IgD-negative memory B cell (primary cell): Measurements from ENCODE around the gene SHISA5. TPM values are rescaled to one million over a fixed set of nuclear protein-coding genes. Genes with fewer than 3 reads are reported as not detected.
"Not testable (repeated sequence)": the region's sequence is repeated elsewhere in the genome, so short reads cannot be mapped to it uniquely, and the experiment has no call there.

Experiments used
- H3K27ac Mint-ChIP-seq, 3 donors: one replicate each; pipeline ENCODE4 v1.8.0; 2020 to 2022; ENCODE audit warnings: mild to moderate bottlenecking in 3 of 3, mixed read lengths in 3 of 3, moderate library complexity in 1 of 3
- H3K27me3 Mint-ChIP-seq: one replicate; pipeline ENCODE4 v1.8.0; 2021; ENCODE audit warnings: mixed read lengths
- H3K36me3 Mint-ChIP-seq: one replicate; pipeline ENCODE4 v1.8.0; 2020; ENCODE audit warnings: mild to moderate bottlenecking, mixed read lengths
- H3K4me1 Mint-ChIP-seq, 3 donors: one replicate each; pipeline ENCODE4 v1.8.0; 2020 to 2022; ENCODE audit warnings: mixed read lengths in 3 of 3, mild to moderate bottlenecking in 1 of 3
- H3K4me3 Mint-ChIP-seq, 4 donors: one replicate each; pipeline ENCODE4 v1.8.0; 2020 to 2022; ENCODE audit warnings: mild to moderate bottlenecking in 4 of 4, mixed read lengths in 4 of 4, moderate library complexity in 3 of 4
- H3K9me3 Mint-ChIP-seq, 3 donors: one replicate each; pipeline ENCODE4 v1.8.0; 2020 to 2021; ENCODE audit warnings: mixed read lengths in 3 of 3, mild to moderate bottlenecking in 1 of 3
- polyA plus RNA-seq: library from polyadenylated mRNA; unstranded; fragments of 300-500 nt; fragmentation: Illumina TruSeq; gene quantifications from one replicate; pipeline ENCODE4 v1.2.3, GENCODE V29; 2021

The SHISA5 gene, protein sequence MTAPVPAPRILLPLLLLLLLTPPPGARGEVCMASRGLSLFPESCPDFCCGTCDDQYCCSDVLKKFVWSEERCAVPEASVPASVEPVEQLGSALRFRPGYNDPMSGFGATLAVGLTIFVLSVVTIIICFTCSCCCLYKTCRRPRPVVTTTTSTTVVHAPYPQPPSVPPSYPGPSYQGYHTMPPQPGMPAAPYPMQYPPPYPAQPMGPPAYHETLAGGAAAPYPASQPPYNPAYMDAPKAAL
- polyA plus RNA-seq = 307 TPM

DNA sequence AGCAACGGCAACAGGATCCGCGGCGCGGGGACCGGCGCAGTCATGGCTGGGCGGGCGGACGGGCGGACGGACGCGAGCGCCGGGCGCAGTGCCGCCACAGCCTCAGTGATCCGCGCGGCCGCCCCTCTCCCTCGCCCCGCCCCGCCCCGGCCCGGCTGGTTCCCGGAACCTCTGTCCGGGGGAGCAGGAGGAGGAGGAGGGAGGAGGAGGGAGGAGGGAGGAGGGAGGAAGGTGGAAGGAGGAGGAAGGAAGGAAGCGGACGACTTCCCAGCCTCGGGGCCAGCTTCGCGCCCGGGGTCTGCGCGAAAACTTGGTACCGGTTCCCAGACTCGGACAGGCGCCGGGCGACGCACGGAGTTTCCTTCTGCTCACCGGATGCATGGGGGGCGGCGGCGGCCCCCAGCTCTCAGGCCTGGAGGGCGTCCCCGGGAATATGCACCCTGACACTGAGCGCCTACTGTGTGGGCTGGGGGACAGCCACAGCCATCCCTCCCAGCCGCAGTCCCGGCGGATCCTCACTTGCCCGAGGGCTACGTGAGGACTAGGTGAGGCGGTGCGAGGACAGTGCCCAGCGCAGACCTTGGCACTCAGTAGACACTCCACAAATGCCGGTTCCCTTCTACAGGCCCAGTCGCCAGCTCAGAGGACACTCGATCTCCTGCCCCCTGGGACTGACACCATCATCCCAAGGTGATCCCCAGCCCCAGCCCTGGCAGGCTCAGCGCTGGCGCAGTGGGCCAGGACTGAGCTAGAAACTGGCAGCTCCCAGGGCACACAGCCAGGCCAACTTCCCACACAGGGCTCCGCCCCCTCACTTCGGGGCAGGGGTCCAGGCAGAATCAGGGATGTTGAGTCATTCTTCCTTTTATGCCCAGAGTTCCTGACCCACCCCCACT, at the start of gene SHISA5:
SHISA5 (minus strand) TSS at position 124 of the 896 bp plus-strand sequence; CDS start at position 44, 80 bp downstream.
- Mint-ChIP-seq H3K27me3 (peaks cover 2% of the 10 kb centered on the region), H3K4me1 (peaks cover 0 to 8% (median 7%) of the 10 kb centered on the region in 3 donors), H3K27ac (peak within 1 kb of the TSS in 2 of 3 donors; percentile 63 to 85), H3K9me3 (no peaks in the 10 kb centered on the region), H3K4me3 (peak within 1 kb of the TSS; percentile 78 to 89 (median 84)), H3K36me3 (no peaks in the 10 kb centered on the region)

DNA sequence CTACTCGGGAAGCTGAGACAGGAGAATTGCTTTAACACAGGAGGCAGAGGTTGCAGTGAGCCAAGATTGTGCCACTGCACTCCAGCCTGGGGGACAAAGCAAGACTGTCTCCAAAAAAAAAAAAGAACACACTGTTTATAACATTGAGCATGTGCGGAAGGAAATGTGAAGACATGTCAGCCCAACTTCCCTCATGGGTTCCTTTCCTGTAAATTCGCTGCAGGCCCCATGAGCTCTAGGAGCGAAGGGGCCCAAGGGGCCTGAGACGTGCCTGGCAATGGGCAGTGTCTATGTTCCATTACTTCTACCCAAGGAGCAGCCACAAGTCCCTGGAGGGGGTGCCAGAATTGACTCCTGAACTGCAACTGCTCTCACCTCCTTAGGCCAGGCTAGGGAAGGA, 49.4 kb upstream of the SHISA5 start:
- H3K4me3 Mint-ChIP-seq = peak overlapping the region in 1 of 4 donors; percentile 43
- peaks cover 7 to 10% (median 10%) of the 10 kb centered on the region in 3 donors for H3K4me1 Mint-ChIP-seq
- no peaks in the 10 kb centered on the region for H3K36me3 Mint-ChIP-seq
- H3K27me3 Mint-ChIP-seq = no peaks in the 10 kb centered on the region
- H3K27ac Mint-ChIP-seq = no peak overlapping the region
- no peaks in the 10 kb centered on the region for H3K9me3 Mint-ChIP-seq

DNA sequence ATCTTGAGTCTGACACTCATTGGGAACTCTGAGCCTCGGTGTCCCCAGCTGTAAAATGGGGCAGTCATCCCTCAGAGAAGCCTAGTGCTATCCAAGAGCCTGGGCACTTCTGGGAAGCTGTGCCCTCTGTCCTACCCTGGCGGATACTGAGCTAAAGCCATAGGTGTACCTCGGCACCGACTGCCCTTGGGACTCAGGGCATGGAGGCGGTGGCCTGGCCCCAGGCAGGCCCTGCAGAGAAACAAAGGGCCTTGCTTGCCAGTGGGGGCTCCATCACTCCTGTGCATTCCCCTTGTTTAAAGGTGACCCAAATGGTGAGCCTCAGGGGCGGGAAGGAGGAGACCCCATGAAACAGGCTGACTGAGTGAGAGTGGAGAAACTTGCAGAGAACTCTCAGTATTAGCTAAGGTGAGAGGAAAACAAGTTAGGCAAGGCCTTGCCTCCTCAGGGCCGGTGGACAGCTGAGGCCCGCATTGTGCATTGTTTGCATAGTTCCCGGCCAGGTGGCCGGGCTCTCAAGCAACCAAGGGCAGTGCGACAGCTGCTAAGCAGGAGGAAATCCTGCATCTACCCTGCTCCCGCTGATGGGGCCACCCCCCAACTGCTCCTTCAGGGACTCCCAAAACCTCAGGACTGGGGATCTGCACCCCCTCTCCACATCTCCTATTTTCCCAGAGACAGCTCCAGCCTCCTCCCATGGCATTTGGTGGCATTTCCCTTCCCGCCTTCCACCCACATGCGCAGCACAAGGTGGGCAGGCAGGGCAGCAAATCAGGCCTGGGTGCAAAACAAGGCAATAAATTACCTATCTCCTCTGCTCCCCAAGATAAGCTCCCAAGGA, 48.4 kb upstream of the SHISA5 start:
- peaks cover 5 to 6% (median 5%) of the 10 kb centered on the region in 3 donors for H3K4me1 Mint-ChIP-seq
- no peaks in the 10 kb centered on the region for H3K36me3 Mint-ChIP-seq
- H3K27ac Mint-ChIP-seq = no peak overlapping the region
- H3K4me3 Mint-ChIP-seq = no peak overlapping the region
- no peaks in the 10 kb centered on the region for H3K9me3 Mint-ChIP-seq
- H3K27me3 Mint-ChIP-seq = no peaks in the 10 kb centered on the region

DNA sequence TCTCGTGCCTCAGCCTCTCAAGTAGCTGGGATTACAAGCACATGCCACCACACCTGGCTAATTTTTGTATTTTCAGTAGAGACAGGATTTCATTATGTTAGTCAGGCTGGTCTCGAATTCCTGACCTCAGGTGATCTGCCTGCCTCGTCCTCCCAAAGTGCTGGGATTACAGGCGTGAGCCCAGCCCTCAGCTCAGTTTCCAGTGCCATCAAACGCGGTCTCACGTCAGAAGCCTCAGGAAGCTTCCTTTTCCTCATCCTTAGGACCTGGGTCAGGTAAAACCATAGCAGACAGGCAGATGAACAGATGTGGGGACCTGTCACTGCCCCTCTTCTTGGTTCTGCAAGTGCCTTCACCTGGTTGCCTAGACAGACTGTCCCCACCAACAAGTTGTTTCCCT, 47.7 kb upstream of the SHISA5 start:
- H3K4me1 Mint-ChIP-seq, H3K27me3 Mint-ChIP-seq, H3K9me3 Mint-ChIP-seq, H3K27ac Mint-ChIP-seq, H3K36me3 Mint-ChIP-seq, H3K4me3 Mint-ChIP-seq: not testable (repeated sequence)

DNA sequence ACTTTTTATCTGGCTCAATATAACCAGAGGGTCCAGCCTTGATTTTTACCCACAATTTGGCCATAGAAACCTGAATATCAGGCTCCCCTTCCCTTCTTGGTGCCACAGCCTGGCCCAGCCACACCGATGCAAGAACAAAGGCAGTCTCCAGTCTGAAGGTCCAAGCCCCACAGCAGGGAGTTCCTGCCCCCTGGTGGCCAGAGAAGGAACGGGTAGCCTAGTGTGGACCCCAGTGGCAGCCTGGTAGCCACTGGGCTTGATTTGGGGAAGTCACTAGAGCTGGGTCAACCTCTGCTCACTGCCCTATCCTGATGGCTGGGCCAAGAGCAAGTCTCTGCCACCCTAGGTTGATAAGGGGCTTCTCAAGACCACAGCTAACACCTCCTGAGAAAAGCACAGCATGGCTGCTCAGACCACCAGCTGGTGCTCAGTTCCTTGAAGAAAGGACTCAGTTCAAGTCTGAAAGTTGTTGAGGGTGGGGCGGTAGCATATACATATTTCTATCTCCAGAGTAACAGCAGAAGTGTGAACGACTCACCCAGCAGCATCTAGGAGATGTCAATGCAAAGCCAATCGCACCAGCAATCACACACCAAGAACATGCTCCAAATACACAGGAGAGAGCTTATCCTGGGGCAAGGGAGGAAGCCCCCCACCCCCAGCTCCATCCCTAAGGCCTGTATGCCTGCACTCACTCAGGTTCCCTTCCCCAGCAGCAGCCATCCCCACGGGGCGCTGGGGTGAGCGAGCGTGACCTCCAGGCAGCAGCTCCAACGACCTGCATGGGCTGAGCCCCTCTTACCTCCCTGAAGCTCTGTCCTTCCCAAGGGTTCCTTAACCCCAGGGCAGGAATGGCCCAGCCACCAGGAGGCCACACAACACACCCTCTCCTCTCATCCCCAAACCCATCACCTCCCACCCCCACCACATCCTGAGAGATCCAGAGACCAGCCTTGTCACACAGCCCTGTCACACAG, 45.0 kb upstream of the SHISA5 start:
- Mint-ChIP-seq H3K4me3 (no peak overlapping the region), H3K36me3 (no peaks in the 10 kb centered on the region), H3K27me3 (no peaks in the 10 kb centered on the region), H3K4me1 (peaks cover 0 to 3% (median 0%) of the 10 kb centered on the region in 3 donors), H3K9me3 (no peaks in the 10 kb centered on the region), H3K27ac (no peak overlapping the region)

DNA sequence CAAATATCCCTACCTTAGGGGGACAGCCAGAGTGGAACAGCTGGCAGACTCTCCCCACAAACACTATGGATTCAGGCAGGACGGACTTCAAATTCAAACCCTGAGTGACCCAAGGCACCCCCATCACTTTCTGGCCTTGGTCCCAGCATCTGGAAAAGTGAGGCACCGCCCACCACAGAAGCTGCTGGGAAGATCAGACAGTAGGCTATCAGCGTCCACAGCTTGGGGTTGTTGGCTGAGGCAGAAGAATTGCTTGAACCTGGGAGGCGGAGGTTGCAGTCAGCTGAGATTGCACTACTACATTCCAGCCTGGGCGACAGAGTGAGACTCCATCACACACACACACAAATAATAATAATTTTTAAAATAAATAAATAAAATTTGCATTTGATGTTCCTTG, 44.2 kb upstream of the SHISA5 start:
- Mint-ChIP-seq H3K9me3 (no peaks in the 10 kb centered on the region), H3K4me1 (peaks cover 0 to 3% (median 0%) of the 10 kb centered on the region in 3 donors), H3K36me3 (peaks cover 2% of the 10 kb centered on the region), H3K27me3 (peaks cover 2% of the 10 kb centered on the region), H3K27ac (no peak overlapping the region), H3K4me3 (no peak overlapping the region)

DNA sequence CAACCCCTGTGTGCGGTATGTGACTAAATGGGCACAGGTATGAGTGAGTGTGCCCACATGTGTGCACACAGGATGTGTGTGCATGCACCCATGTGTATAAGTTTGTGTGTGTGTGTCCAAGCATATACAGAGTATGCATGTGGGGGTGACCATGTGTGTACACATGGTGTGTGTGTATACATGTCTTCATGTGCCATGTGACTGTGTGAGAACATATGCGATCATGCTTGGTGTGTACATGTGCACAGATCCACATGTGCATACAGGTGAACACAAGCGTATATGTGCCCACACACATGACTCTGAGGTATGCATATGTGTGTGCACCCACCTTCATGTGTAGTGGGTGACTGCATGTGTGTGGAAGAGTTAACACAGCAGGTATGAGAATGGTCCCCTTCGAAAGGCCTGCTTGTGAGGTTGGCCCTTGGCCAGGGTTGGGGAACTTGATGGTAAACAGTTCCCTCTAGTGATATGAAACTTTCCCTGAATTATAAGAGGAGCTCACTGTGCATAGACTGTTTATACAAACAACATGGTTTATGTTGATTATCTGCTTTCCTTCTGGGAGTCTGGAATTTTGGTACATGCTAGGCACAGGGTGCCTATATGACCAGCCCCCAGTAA, 42.3 kb upstream of the SHISA5 start:
- no peaks in the 10 kb centered on the region for H3K9me3 Mint-ChIP-seq
- no peak overlapping the region for H3K4me3 Mint-ChIP-seq
- peaks cover 2% of the 10 kb centered on the region for H3K36me3 Mint-ChIP-seq
- peak overlapping the region in 1 of 3 donors; percentile 50 for H3K27ac Mint-ChIP-seq
- peaks cover 2% of the 10 kb centered on the region for H3K27me3 Mint-ChIP-seq
- peaks cover 0 to 3% (median 0%) of the 10 kb centered on the region in 3 donors for H3K4me1 Mint-ChIP-seq

DNA sequence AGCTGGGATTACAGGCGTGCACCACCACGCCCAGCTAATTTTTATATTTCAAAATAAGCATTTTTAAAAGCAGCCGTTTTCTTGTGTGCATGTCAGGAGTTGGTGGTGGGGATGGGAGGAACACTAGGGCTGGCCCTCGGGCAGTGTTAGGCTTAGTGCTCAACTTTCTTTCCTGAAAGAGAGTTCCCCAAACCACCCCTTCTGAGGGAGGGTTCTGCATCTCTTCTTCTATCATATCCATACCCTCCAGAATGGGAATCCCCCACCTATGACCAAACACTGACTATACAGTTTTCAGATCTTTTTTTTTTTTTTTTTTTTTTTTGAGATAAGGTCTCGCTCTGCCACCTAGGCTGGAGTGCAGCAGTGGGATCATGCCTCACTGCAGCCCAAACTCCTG, 40.2 kb upstream of the SHISA5 start:
- peaks cover 2% of the 10 kb centered on the region for H3K27me3 Mint-ChIP-seq
- no peaks in the 10 kb centered on the region for H3K9me3 Mint-ChIP-seq
- peaks cover 2% of the 10 kb centered on the region for H3K36me3 Mint-ChIP-seq
- no peaks in the 10 kb centered on the region for H3K4me1 Mint-ChIP-seq
- no peak overlapping the region for H3K27ac Mint-ChIP-seq
- no peak overlapping the region for H3K4me3 Mint-ChIP-seq

DNA sequence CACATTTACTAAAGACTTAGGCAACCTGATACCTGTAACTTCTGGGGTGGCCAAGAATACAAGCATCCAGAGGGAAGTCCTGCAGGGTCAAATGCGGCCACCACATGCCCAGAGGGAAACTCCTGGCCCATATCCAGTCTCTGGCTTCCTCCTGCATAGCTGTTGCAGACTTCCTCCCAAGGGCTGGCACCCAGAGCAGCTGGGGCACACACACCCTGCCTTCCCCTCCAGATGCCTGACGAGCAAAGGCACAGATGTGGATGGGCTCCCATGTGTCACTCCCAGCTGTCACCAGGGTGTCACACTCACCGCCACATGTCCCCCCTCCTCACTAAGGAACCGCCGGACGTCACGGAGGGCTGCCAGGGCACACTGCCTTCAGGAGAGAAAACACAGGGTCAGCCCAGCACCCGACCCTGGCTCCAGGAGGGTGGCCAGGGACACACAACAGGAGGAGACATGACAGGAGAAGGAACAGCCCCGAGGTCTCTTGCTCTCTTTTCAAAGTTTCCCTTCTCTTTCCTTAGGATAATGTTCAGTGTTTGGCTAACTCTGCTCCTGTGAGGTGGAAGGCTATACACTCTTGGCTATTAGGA, 39.4 kb upstream of the SHISA5 start:
- no peaks in the 10 kb centered on the region for H3K4me1 Mint-ChIP-seq
- peaks cover 2% of the 10 kb centered on the region for H3K27me3 Mint-ChIP-seq
- no peak overlapping the region for H3K27ac Mint-ChIP-seq
- H3K4me3 Mint-ChIP-seq = no peak overlapping the region
- H3K36me3 Mint-ChIP-seq = peaks cover 2% of the 10 kb centered on the region
- H3K9me3 Mint-ChIP-seq = no peaks in the 10 kb centered on the region

DNA sequence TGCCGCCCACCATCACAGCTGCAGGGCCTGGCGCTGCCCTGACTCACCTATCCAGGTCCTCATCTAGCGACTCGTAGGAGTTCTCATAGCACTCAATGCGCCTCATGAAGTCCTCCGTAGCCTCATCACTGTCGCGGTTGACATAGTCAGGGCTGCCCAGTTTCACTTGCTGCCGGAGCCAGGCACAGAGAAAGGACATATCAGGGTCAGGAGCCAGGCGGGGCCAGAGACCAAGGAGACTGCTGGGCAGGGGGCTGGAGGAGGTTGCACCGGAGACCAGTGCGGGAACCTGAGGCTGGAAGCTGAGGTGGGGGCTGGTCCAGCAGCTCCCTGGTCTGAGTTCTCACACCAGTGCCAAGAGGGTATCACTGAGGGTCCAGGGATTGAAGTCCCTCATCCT, 34.5 kb upstream of the SHISA5 start:
- H3K9me3 Mint-ChIP-seq = no peaks in the 10 kb centered on the region
- H3K27me3 Mint-ChIP-seq = no peaks in the 10 kb centered on the region
- no peak overlapping the region for H3K4me3 Mint-ChIP-seq
- H3K27ac Mint-ChIP-seq = no peak overlapping the region
- H3K4me1 Mint-ChIP-seq = no peaks in the 10 kb centered on the region
- H3K36me3 Mint-ChIP-seq = peaks cover 6% of the 10 kb centered on the region

DNA sequence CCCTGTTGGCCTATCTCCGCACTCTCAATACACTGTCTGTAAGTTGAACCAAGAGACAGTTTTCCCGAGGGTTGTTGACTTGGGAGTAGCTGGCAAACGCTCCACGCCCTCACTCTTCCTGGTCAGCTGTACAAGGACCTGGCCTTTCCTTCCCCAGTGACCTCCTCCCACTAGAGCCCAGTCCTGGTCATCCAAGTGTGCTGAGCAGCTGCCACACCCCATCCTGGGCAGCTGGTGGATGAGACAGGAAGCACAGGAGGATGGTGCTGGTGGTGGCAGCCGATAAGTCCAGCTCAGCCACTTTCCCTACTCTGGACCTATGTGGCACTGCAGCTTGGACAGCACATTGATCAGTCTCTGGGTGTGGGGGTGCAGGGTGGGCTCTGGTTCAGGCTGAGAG, 32.8 kb upstream of the SHISA5 start:
- Mint-ChIP-seq H3K9me3 (no peaks in the 10 kb centered on the region), H3K4me3 (no peak overlapping the region), H3K4me1 (no peaks in the 10 kb centered on the region), H3K36me3 (peaks cover 6% of the 10 kb centered on the region), H3K27ac (no peak overlapping the region), H3K27me3 (no peaks in the 10 kb centered on the region)

DNA sequence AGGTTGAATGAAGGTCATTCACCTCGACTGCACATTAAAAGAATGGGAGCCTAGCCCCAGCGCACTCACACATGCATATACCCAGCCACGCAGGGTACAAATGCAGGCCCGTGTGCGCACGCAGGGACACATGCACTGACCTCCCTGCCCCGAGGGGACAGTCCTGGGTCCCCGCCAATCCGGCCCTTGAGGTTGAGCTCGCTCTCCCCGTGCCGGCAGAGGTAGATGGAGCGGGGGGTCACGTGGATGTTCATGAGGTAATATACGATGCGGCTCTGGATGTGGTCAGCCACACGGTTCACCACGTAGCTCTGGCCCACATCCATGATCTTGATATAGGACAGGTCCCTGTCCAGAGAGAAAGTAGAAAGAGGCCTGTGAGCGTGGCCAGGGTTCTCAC, 32.1 kb upstream of the SHISA5 start:
- H3K4me3 Mint-ChIP-seq = no peak overlapping the region
- no peaks in the 10 kb centered on the region for H3K27me3 Mint-ChIP-seq
- no peaks in the 10 kb centered on the region for H3K9me3 Mint-ChIP-seq
- no peak overlapping the region for H3K27ac Mint-ChIP-seq
- H3K36me3 Mint-ChIP-seq = peaks cover 6% of the 10 kb centered on the region
- no peaks in the 10 kb centered on the region for H3K4me1 Mint-ChIP-seq

DNA sequence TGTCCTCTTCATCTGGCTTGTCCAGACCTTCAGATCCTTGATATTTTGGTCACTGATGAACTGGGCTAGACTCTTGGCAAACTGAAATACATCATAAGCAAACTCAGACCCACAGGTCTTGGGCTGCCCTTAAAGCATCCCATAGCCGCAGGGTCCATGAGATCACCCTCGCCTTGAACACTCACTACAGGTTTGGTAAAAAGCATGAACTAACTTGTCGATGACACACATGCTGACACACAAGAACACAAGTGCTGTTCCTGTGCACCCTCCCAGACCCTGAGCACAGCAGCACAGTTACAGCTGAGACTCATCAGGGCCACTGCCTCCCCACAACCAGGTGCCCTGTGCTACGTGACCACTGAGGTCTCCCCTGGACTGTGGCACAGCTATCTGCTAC, 31.6 kb upstream of the SHISA5 start:
- H3K27me3 Mint-ChIP-seq = no peaks in the 10 kb centered on the region
- no peaks in the 10 kb centered on the region for H3K9me3 Mint-ChIP-seq
- H3K4me1 Mint-ChIP-seq = no peaks in the 10 kb centered on the region
- no peak overlapping the region for H3K4me3 Mint-ChIP-seq
- no peak overlapping the region for H3K27ac Mint-ChIP-seq
- peaks cover 6% of the 10 kb centered on the region for H3K36me3 Mint-ChIP-seq
